ENCODE results near the gene NFATC2. TPM values are rescaled to one million over a fixed set of nuclear protein-coding genes. Genes with fewer than 3 reads are reported as not detected.

Gene NFATC2
- total and polyA plus RNA-seq, 4 donors, result 2.5 to 4.6 (median 3.0) TPM

- Histone ChIP-seq H3K27me3 (ENCODE audit: control insufficient read depth, insufficient read depth, low read length) (no peaks in the 10 kb centered on the region), H3K4me1 (ENCODE audit: control insufficient read depth, insufficient read depth, low read length) (peaks cover 22% of the 10 kb centered on the region), H3K27ac (ENCODE audit: low read depth, low read length) (no peak overlapping the region), H3K9me3 (ENCODE audit: control insufficient read depth, insufficient read depth, low read length) (no peaks in the 10 kb centered on the region), H3K4me3 (ENCODE audit: low read depth, low read length) (no peak overlapping the region), H3K36me3 (ENCODE audit: control insufficient read depth, insufficient read depth, low read length) (no peaks in the 10 kb centered on the region)
- WGBS (ENCODE audit: insufficient coverage), result 99% methylated on average over 9 of the region's 12 CpGs
- DNase-seq (ENCODE audit: low read depth in 4 of 6, low spot score in 6 of 6), result no peak
Observed at GRCh38 chr20:51451484-51451883, 91.0 kb downstream of the NFATC2 start.

- Histone ChIP-seq H3K4me1 (ENCODE audit: control insufficient read depth, insufficient read depth, low read length) (peaks cover 19% of the 10 kb centered on the region), H3K4me3 (ENCODE audit: low read depth, low read length) (no peak overlapping the region), H3K27ac (ENCODE audit: low read depth, low read length) (peak overlapping the region; percentile 50), H3K9me3 (ENCODE audit: control insufficient read depth, insufficient read depth, low read length) (no peaks in the 10 kb centered on the region), H3K27me3 (ENCODE audit: control insufficient read depth, insufficient read depth, low read length) (no peaks in the 10 kb centered on the region), H3K36me3 (ENCODE audit: control insufficient read depth, insufficient read depth, low read length) (no peaks in the 10 kb centered on the region)
- DNase-seq (ENCODE audit: low read depth in 4 of 6, low spot score in 6 of 6), result no peak
- 54% methylated on average over 3 of the region's 3 CpGs for WGBS (ENCODE audit: insufficient coverage)
Observed at GRCh38 chr20:51450984-51451383, 91.5 kb downstream of the NFATC2 start.

DNA sequence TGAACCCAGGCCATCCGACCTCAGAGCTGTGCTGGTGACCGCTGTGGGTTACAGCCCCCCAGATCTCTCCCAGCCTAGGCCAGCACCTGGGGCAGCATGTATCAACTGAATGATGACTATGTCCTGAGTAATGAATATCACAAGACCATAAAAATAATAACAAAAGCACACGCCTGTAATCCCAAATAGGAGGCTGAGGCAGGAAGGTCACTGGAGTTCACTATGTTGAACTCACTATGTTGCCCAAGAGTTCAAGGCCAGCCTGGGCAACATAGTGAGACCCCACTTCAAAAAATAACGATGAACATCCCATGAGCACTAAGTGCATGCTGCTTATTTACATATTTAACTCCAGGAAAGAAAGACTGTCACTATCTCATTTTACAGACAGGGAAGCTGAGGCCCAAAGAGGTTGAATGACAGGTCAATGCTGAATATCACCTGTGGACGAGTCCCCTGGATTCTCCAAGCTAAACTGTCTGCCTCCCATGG lies 92.3 kb downstream of the NFATC2 start:
- Histone ChIP-seq H3K36me3 (ENCODE audit: control insufficient read depth, insufficient read depth, low read length) (no peaks in the 10 kb centered on the region), H3K4me3 (ENCODE audit: low read depth, low read length) (no peak overlapping the region), H3K4me1 (ENCODE audit: control insufficient read depth, insufficient read depth, low read length) (peaks cover 19% of the 10 kb centered on the region), H3K27me3 (ENCODE audit: control insufficient read depth, insufficient read depth, low read length) (no peaks in the 10 kb centered on the region), H3K9me3 (ENCODE audit: control insufficient read depth, insufficient read depth, low read length) (no peaks in the 10 kb centered on the region), H3K27ac (ENCODE audit: low read depth, low read length) (peak overlapping the region; percentile 50)
- 88% methylated on average over 4 of the region's 5 CpGs for WGBS (ENCODE audit: insufficient coverage)
- DNase-seq (ENCODE audit: low read depth in 4 of 6, low spot score in 6 of 6), result no peak

DNA sequence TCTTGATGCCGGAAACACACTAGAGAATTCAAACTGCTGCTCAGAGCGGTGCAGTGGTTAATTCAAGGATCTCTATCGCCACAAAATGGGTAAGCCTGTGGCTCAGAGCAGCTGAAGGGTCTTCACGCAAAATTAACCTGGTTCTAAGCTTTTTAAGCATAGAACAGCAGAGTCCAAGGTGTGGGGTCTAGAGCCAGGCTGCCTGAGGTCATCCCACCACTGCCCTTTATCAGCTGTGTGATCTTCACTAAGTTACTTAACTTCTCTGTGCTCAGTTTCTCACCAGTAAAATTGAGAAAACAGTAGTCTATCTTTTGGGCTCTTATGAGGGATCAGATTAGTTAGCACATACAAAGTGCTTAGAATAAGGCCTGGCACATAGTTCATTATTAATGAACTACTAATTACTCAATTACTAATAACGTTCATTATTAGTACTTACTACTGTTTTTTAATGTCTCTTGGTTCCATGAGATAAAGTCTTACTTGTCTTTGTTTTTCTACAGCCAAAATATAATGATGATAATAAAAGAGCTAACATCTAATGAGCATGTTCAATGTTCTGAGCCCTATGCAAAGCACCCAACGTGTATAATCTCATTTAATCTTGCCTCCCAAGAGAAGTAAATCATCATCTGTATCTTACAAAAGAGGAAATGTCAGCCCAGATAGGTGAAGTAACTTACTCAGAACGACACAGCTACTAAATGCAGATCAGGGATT lies 92.9 kb downstream of the NFATC2 start:
- H3K9me3 ChIP-seq (ENCODE audit: control insufficient read depth, insufficient read depth, low read length), result no peaks in the 10 kb centered on the region
- 81% methylated on average over 5 of the region's 7 CpGs for WGBS (ENCODE audit: insufficient coverage)
- peaks cover 19% of the 10 kb centered on the region for H3K4me1 ChIP-seq (ENCODE audit: control insufficient read depth, insufficient read depth, low read length)
- peaks cover 2% of the 10 kb centered on the region for H3K36me3 ChIP-seq (ENCODE audit: control insufficient read depth, insufficient read depth, low read length)
- no peak for DNase-seq (ENCODE audit: low read depth in 4 of 6, low spot score in 6 of 6)
- no peaks in the 10 kb centered on the region for H3K27me3 ChIP-seq (ENCODE audit: control insufficient read depth, insufficient read depth, low read length)
- no peak overlapping the region for H3K27ac ChIP-seq (ENCODE audit: low read depth, low read length)
- no peak overlapping the region for H3K4me3 ChIP-seq (ENCODE audit: low read depth, low read length)

DNA sequence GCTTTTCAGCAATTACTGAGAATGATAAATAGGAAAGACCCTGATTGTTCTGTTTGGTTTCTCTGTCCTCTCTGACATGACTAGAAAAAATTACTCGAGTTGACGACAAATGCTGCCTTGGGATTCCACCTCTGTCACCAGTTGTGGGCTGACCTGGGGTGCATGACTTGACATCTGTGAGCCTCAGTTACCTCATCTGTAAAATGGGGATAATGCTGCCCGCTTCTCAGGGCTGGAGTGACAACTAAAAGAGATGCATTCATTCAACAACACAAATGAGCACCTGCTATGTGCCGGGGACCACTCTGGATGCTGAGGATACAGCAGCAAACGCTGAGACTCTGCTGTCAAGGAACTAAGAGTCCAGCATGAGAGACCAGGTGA lies 94.8 kb downstream of the NFATC2 start:
- H3K9me3 ChIP-seq (ENCODE audit: control insufficient read depth, insufficient read depth, low read length), result no peaks in the 10 kb centered on the region
- H3K27me3 ChIP-seq (ENCODE audit: control insufficient read depth, insufficient read depth, low read length), result no peaks in the 10 kb centered on the region
- peak overlapping the region; percentile 55 for H3K27ac ChIP-seq (ENCODE audit: low read depth, low read length)
- no peak for DNase-seq (ENCODE audit: low read depth in 4 of 6, low spot score in 6 of 6)
- H3K36me3 ChIP-seq (ENCODE audit: control insufficient read depth, insufficient read depth, low read length), result peaks cover 2% of the 10 kb centered on the region
- H3K4me3 ChIP-seq (ENCODE audit: low read depth, low read length), result no peak overlapping the region
- WGBS (ENCODE audit: insufficient coverage), result 85% methylated on average over 5 of the region's 5 CpGs
- peaks cover 19% of the 10 kb centered on the region for H3K4me1 ChIP-seq (ENCODE audit: control insufficient read depth, insufficient read depth, low read length)

DNA sequence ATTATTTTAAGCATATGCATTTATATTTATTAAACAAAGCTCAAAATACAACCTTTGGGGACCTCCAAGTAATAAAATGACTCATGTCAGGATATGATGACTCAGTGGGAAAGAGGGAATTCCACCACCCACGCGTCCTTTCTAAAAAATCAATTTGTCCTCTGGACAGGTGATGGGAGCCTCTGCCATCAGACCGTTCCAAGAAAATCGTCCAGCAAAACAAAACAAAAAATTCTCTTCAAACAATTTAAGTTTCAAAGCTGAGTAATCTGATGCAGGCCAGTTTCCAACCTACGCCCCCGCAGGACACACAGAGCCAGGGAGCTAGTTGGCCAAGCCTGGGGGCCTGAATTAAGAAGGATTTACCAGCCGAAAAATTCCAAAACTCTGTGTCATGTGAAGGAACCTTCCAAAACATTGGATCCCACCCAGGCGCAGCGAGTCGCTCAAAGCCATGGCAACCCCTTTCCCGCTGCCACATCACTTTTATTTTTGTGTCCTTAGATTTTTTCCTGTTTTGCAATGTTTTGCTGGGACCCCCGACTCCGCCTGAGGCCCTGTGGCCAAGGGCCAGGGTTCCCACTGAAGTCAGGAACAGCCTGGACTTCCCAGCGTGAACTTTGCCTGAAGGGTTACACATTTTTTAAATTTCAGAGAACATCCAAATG lies 95.3 kb downstream of the NFATC2 start:
- Histone ChIP-seq H3K36me3 (ENCODE audit: control insufficient read depth, insufficient read depth, low read length) (peaks cover 2% of the 10 kb centered on the region), H3K27me3 (ENCODE audit: control insufficient read depth, insufficient read depth, low read length) (no peaks in the 10 kb centered on the region), H3K4me3 (ENCODE audit: low read depth, low read length) (no peak overlapping the region), H3K4me1 (ENCODE audit: control insufficient read depth, insufficient read depth, low read length) (peaks cover 19% of the 10 kb centered on the region), H3K9me3 (ENCODE audit: control insufficient read depth, insufficient read depth, low read length) (no peaks in the 10 kb centered on the region), H3K27ac (ENCODE audit: low read depth, low read length) (peak overlapping the region; percentile 55)
- DNase-seq (ENCODE audit: low read depth in 4 of 6, low spot score in 6 of 6), result peak in 1 of 6 donors; percentile 80
- WGBS (ENCODE audit: insufficient coverage), result 45% methylated on average over 7 of the region's 14 CpGs

DNA sequence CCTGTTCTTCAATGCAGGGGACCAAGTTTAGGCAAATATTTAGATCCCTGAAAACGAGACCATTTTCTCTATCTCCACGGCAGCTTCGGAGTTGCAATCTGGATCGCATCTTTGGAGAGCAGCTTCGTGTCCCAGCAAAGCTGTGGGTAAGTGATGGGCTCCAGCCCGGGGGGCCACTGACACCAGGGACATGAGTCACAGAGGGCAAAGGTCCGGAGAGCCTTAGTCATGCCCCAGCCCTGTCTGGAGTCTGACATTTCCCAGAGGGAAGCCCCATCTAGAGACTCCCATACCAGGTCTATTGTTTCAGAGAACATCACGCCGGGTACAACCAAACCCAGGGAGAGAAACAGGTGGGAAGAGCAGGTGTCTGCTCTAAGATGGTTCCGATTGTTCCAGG lies 95.9 kb downstream of the NFATC2 start:
- DNase-seq (ENCODE audit: low read depth in 4 of 6, low spot score in 6 of 6), result no peak
- peaks cover 2% of the 10 kb centered on the region for H3K36me3 ChIP-seq (ENCODE audit: control insufficient read depth, insufficient read depth, low read length)
- H3K27ac ChIP-seq (ENCODE audit: low read depth, low read length), result peak overlapping the region; percentile 55
- no peak overlapping the region for H3K4me3 ChIP-seq (ENCODE audit: low read depth, low read length)
- WGBS (ENCODE audit: insufficient coverage), result 82% methylated on average over 6 of the region's 10 CpGs
- H3K27me3 ChIP-seq (ENCODE audit: control insufficient read depth, insufficient read depth, low read length), result no peaks in the 10 kb centered on the region
- H3K4me1 ChIP-seq (ENCODE audit: control insufficient read depth, insufficient read depth, low read length), result peaks cover 19% of the 10 kb centered on the region
- H3K9me3 ChIP-seq (ENCODE audit: control insufficient read depth, insufficient read depth, low read length), result no peaks in the 10 kb centered on the region

DNA sequence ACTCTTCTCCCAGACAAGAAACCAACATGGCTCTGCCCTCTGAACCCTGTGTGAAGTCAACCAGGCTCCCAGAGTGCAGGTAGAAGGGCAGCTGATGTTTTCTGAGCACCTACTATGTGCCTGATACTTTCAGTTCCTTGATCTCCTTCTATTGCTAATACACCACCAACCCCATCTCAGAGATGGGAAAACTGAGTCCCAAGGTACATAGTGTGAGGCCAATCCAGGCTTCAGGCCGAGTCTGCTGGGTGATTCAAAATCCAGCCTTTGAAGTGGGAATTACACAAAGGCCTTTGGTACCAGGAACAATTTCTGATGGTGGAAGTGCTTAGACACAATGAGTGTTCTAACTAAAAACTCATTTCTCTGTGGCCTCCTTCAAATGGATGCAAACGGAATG lies 96.3 kb downstream of the NFATC2 start:
- H3K27me3 ChIP-seq (ENCODE audit: control insufficient read depth, insufficient read depth, low read length), result no peaks in the 10 kb centered on the region
- peaks cover 16% of the 10 kb centered on the region for H3K4me1 ChIP-seq (ENCODE audit: control insufficient read depth, insufficient read depth, low read length)
- H3K4me3 ChIP-seq (ENCODE audit: low read depth, low read length), result no peak overlapping the region
- no peak for DNase-seq (ENCODE audit: low read depth in 4 of 6, low spot score in 6 of 6)
- H3K27ac ChIP-seq (ENCODE audit: low read depth, low read length), result no peak overlapping the region
- WGBS (ENCODE audit: insufficient coverage), result 50% methylated on average over 2 of the region's 2 CpGs
- H3K9me3 ChIP-seq (ENCODE audit: control insufficient read depth, insufficient read depth, low read length), result no peaks in the 10 kb centered on the region
- H3K36me3 ChIP-seq (ENCODE audit: control insufficient read depth, insufficient read depth, low read length), result peaks cover 2% of the 10 kb centered on the region

DNA sequence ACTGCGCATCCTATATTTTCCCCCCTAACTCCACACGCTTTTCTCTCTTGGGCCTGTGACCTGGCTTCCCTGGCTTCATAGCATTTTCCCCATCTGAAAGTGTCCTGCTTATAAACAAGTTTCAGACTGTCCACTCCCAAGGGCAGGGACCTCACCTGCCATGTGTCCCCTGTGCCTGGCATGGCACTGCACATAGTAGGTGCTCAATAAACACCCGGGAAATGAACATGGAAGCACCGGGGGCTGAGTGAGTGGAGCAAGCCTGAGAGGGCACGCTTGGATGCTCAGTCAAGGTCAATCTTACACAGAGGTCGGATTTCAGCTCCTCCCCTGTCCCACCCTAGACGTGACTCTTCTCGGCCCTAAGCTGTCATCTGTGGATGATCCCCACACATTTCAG lies 96.9 kb downstream of the NFATC2 start:
- Histone ChIP-seq H3K4me1 (ENCODE audit: control insufficient read depth, insufficient read depth, low read length) (peaks cover 12% of the 10 kb centered on the region), H3K27me3 (ENCODE audit: control insufficient read depth, insufficient read depth, low read length) (no peaks in the 10 kb centered on the region), H3K36me3 (ENCODE audit: control insufficient read depth, insufficient read depth, low read length) (peaks cover 2% of the 10 kb centered on the region), H3K9me3 (ENCODE audit: control insufficient read depth, insufficient read depth, low read length) (no peaks in the 10 kb centered on the region), H3K27ac (ENCODE audit: low read depth, low read length) (no peak overlapping the region), H3K4me3 (ENCODE audit: low read depth, low read length) (no peak overlapping the region)
- DNase-seq (ENCODE audit: low read depth in 4 of 6, low spot score in 6 of 6), result no peak
- 81% methylated on average over 8 of the region's 8 CpGs for WGBS (ENCODE audit: insufficient coverage)
